K562 (cell line): ENCODE measurements around the gene CD74. TPM values are rescaled to one million over a fixed set of nuclear protein-coding genes. Genes with fewer than 3 reads are reported as not detected.

Source experiments
- CAMTA2 ChIP-seq: fragments of 250-450 bp; sonication (Bioruptor Pico); conservative IDR thresholded peaks from 2 replicates; pipeline ENCODE4 v1.5.1; 2022
- CBX8 ChIP-seq: fragments of 200-600 bp; sonication (generic); IDR thresholded peaks from 2 replicates; pipeline ENCODE4 v1.6.1; 2012; ENCODE audit warnings: borderline replicate concordance, mixed run types, low read depth, mild to moderate bottlenecking, moderate library complexity, mixed read lengths, low read length, control low read depth, inconsistent platforms; ENCODE audit not compliant: poor library complexity, severe bottlenecking; ENCODE audit errors: extremely low read depth
- CEBPB ChIP-seq: fragments of 450-650 bp; IDR thresholded peaks from 2 replicates; pipeline ENCODE4 v1.6.1; 2016; ENCODE audit warnings: missing genetic modification characterization, missing compliant biosample characterization
- E2F6 ChIP-seq, 2 experiments: IDR thresholded peaks; 2 replicates each; pipeline ENCODE4 v1.6.1; 2011; ENCODE audit warnings: borderline replicate concordance in 1 of 2, control low read depth in 1 of 2, low read depth in 1 of 2, low read length in 1 of 2, mild to moderate bottlenecking in 1 of 2, mixed read lengths in 1 of 2, moderate library complexity in 1 of 2; ENCODE audit not compliant: insufficient read depth in 1 of 2, insufficient read length in 1 of 2, poor library complexity in 1 of 2, severe bottlenecking in 1 of 2; ENCODE audit errors: extremely low read depth in 1 of 2
- ESRRA ChIP-seq: fragments of 450-650 bp; IDR thresholded peaks from 2 replicates; pipeline ENCODE4 v1.6.1; 2014; ENCODE audit warnings: low read depth, mild to moderate bottlenecking, moderate library complexity, borderline replicate concordance
- KDM4B ChIP-seq, 2 experiments: fragments of 450-650 bp in 1 of 2; sonication (generic) in 1 of 2; IDR thresholded peaks; 2 replicates each; pipeline ENCODE4 v1.6.1; 2016 to 2017; ENCODE audit warnings: borderline replicate concordance in 2 of 2, antibody characterized with exemption in 1 of 2, low read depth in 1 of 2, mild to moderate bottlenecking in 1 of 2
- PCBP1 ChIP-seq: fragments of 200-400 bp; formaldehyde crosslinking; IDR thresholded peaks from 2 replicates; pipeline ENCODE4 v1.6.1; 2018; ENCODE audit warnings: mild to moderate bottlenecking, low read depth, low read length; ENCODE audit not compliant: poor library complexity, severe bottlenecking
- RB1 ChIP-seq: fragments of 450-650 bp; IDR thresholded peaks from 2 replicates; pipeline ENCODE4 v1.6.1; 2017; ENCODE audit warnings: low read depth, mild to moderate bottlenecking
- RBBP5 ChIP-seq: fragments of 200-600 bp; sonication (generic); IDR thresholded peaks from 2 replicates; pipeline ENCODE4 v1.6.1; 2012; ENCODE audit warnings: borderline replicate concordance, mild to moderate bottlenecking, low read length, control low read depth, inconsistent platforms; ENCODE audit not compliant: insufficient read depth, poor library complexity, severe bottlenecking
- RFX5 ChIP-seq: IDR thresholded peaks from 2 replicates; pipeline ENCODE4 v1.6.1; 2011; ENCODE audit warnings: low read depth, mild to moderate bottlenecking, improper control_type of control experiment, low read length
- RFX7 ChIP-seq: fragments of 250-450 bp; sonication (Bioruptor Pico); IDR thresholded peaks from 2 replicates; pipeline ENCODE4 v1.5.1; 2021; ENCODE audit warnings: mild to moderate bottlenecking
- TFAP4 ChIP-seq: sonication (generic); formaldehyde crosslinking; IDR thresholded peaks from 2 replicates; pipeline ENCODE4 v1.8.0; 2022; ENCODE audit warnings: missing genetic modification reagents, mild to moderate bottlenecking, moderate library complexity, borderline replicate concordance
- ZHX1 ChIP-seq: fragments of 150-350 bp; conservative IDR thresholded peaks from 2 replicates; pipeline ENCODE4 v1.6.1; 2014; ENCODE audit warnings: low read length
- ZNF174 ChIP-seq: fragments of 250-450 bp; sonication (Bioruptor Pico); IDR thresholded peaks from 2 replicates; pipeline ENCODE4 v1.4.0; 2020; ENCODE audit warnings: mild to moderate bottlenecking
- ZNF609 ChIP-seq: sonication (generic); formaldehyde crosslinking; IDR thresholded peaks from 2 replicates; pipeline ENCODE4 v1.8.1; 2023; ENCODE audit warnings: missing genetic modification reagents, mild to moderate bottlenecking, borderline replicate concordance
- polyA plus RNA-seq, 8 experiments: library from polyadenylated mRNA; depleted of rRNA in 4 of 8; stranded (reverse) in 5 of 8; unstranded in 3 of 8; fragments of >200 nt; fragmentation: Nextera tagmentation in 2 of 8; fragmentation: Illumina TruSeq in 1 of 8; extraction: Ambion mirVana in 2 of 8; extraction: Trizol in 1 of 8; gene quantifications; 2 replicates each; pipeline versions ENCODE4 v1.2.1 to v1.2.3, GENCODE V29; 2011 to 2014; ENCODE audit warnings: inconsistent platforms in 1 of 8, missing spikeins in 1 of 8
- total RNA-seq, 7 experiments: library from RNA; depleted of rRNA in 6 of 7; stranded (reverse); fragments of >200 nt in 6 of 7; fragmentation: Illumina TruSeq in 2 of 7; extraction: Trizol in 2 of 7; gene quantifications; 2 replicates each; pipeline versions ENCODE4 v1.2.1 to v1.2.3, GENCODE V29; 2011 to 2021; ENCODE audit warnings: low replicate concordance in 1 of 7

The CD74 gene
- total and polyA plus RNA-seq, 9 of the 15 experiments (the other 6 are each of a cell fraction or from before 2014, with no cell fraction given), result 0.07 to 4.8 (median 0.32) TPM

GRCh38 chr5:150357326-150358260 is 55.1 kb downstream of the CD74 start, which contains the start of gene TCOF1 (continued):
- TF ChIP-seq E2F6 (IDR thresholded peaks at IDR 0.05; ENCODE audit: borderline replicate concordance in 1 of 2, extremely low read depth in 1 of 2, insufficient read depth in 1 of 2, insufficient read length in 1 of 2, low read depth in 1 of 2, low read length in 1 of 2, poor library complexity in 1 of 2, severe bottlenecking in 1 of 2) (peak; percentile 45 to 70), ZNF609 (0 out of 2 replicates have a peak, but pooled peaks have one; percentile 67), KDM4B (IDR thresholded peaks at IDR 0.05; ENCODE audit: borderline replicate concordance in 2 of 2, low read depth in 1 of 2) (no peak; a peak in 1 of 4 replicates), PCBP1 (peak; percentile 34), ZHX1 (no peak), ZNF174 (CRISPR knock-in tag) (no peak), CBX8 (no peak), RBBP5 (peak; percentile 82), ESRRA (0 out of 2 replicates have a peak, but pooled peaks have one; percentile 24), CAMTA2 (CRISPR knock-in tag) (no peak), RFX5 (no peak), TFAP4 (peak; percentile 70), RB1 (peak; percentile 84), RFX7 (CRISPR knock-in tag) (no peak), CEBPB (tag) (no peak)
